Neural cell (in vitro differentiated cells): ENCODE measurements around the gene INPP5D. TPM values are rescaled to one million over a fixed set of nuclear protein-coding genes. Genes with fewer than 3 reads are reported as not detected.

Source experiments
- H2AFZ ChIP-seq: fragments of 200-600, 300-800 bp; sonication (generic), shearing (Covaris generic); 2 replicates; pipeline ENCODE4 v1.6.0; 2014; ENCODE audit warnings: low read depth, mild to moderate bottlenecking, antibody characterized with exemption, low read length, moderate library complexity
- H3F3A ChIP-seq: fragments of 200-600 bp; shearing (Covaris generic); 2 replicates; pipeline ENCODE4 v1.6.1; 2016; ENCODE audit warnings: mild to moderate bottlenecking, moderate library complexity, mixed read lengths, antibody characterized with exemption, low read length; ENCODE audit not compliant: insufficient read depth, poor library complexity, severe bottlenecking
- H3K27ac ChIP-seq: fragments of 200-600, 300-800 bp; sonication (generic), shearing (Covaris generic); 2 replicates; pipeline ENCODE4 v1.5.1; 2014; ENCODE audit warnings: mild to moderate bottlenecking, low read length, moderate library complexity
- H3K27me3 ChIP-seq: fragments of 300-800, 200-600 bp; sonication (generic), shearing (Covaris generic); 2 replicates; pipeline ENCODE4 v1.6.0; 2014; ENCODE audit warnings: mild to moderate bottlenecking, low read depth, low read length, moderate library complexity; ENCODE audit not compliant: insufficient read depth
- H3K36me3 ChIP-seq: fragments of 300-800, 200-600 bp; sonication (generic), shearing (Covaris generic); 2 replicates; pipeline ENCODE4 v1.5.1; 2014; ENCODE audit warnings: mild to moderate bottlenecking, antibody characterized with exemption, low read length, moderate library complexity; ENCODE audit not compliant: insufficient read depth
- H3K4me2 ChIP-seq: fragments of 300-800, 200-600 bp; sonication (generic), shearing (Covaris generic); 2 replicates; pipeline ENCODE4 v1.6.0; 2014; ENCODE audit warnings: mild to moderate bottlenecking, low read length
- H3K4me3 ChIP-seq: fragments of 300-800, 200-600 bp; sonication (generic), shearing (Covaris generic); 2 replicates; pipeline ENCODE4 v1.5.1; 2014; ENCODE audit warnings: mild to moderate bottlenecking, low read length, moderate library complexity
- H3K79me2 ChIP-seq: fragments of 200-600 bp; shearing (Covaris generic); replicated peaks from 2 replicates; pipeline ENCODE4 v1.6.0; 2014; ENCODE audit warnings: mild to moderate bottlenecking, low read length, moderate library complexity; ENCODE audit not compliant: insufficient read depth
- H3K9ac ChIP-seq: fragments of 300-800, 200-600 bp; sonication (generic), shearing (Covaris generic); 2 replicates; pipeline ENCODE4 v1.6.1; 2016; ENCODE audit warnings: mild to moderate bottlenecking, low read length, mixed read lengths
- H3K9me2 ChIP-seq: fragments of 200-600 bp; shearing (Covaris generic); 2 replicates; pipeline ENCODE4 v1.6.1; 2016; ENCODE audit warnings: mild to moderate bottlenecking, low read length, mixed read lengths; ENCODE audit not compliant: insufficient read depth
- H3K9me3 ChIP-seq: fragments of 200-600, 300-800 bp; sonication (generic), shearing (Covaris generic); 2 replicates; pipeline ENCODE4 v1.6.1; 2016; ENCODE audit warnings: mild to moderate bottlenecking, mixed run types, low read length, moderate library complexity, mixed read lengths
- H4K20me1 ChIP-seq: fragments of 200-600 bp; shearing (Covaris generic); 2 replicates; pipeline ENCODE4 v1.6.1; 2016; ENCODE audit warnings: mild to moderate bottlenecking, mixed run types; ENCODE audit not compliant: insufficient read depth
- EP300 ChIP-seq: fragments of 450-650 bp; conservative IDR thresholded peaks from 2 replicates; pipeline ENCODE4 v1.6.1; 2014; ENCODE audit warnings: antibody characterized with exemption, mild to moderate bottlenecking, moderate library complexity; ENCODE audit not compliant: poor library complexity, severe bottlenecking
- EZH2 ChIP-seq: fragments of 200-600, 300-800 bp; shearing (Covaris generic), sonication (generic); IDR thresholded peaks from 2 replicates; pipeline ENCODE4 v1.6.1; 2014; ENCODE audit warnings: antibody characterized with exemption, low read length, borderline replicate concordance, mild to moderate bottlenecking; ENCODE audit not compliant: insufficient read depth, poor library complexity, severe bottlenecking
- MXI1 ChIP-seq: fragments of 450-650 bp; conservative IDR thresholded peaks from 2 replicates; pipeline ENCODE4 v1.6.1; 2014; ENCODE audit warnings: antibody characterized with exemption, mild to moderate bottlenecking; ENCODE audit not compliant: poor library complexity, severe bottlenecking
- POLR2AphosphoS5 ChIP-seq: IDR thresholded peaks from 2 replicates; pipeline ENCODE4 v1.6.1; 2012
- RAD21 ChIP-seq: fragments of 450-650 bp; conservative IDR thresholded peaks from 2 replicates; pipeline ENCODE4 v1.6.1; 2014; ENCODE audit warnings: antibody characterized with exemption, mild to moderate bottlenecking, moderate library complexity
- SMC3 ChIP-seq: fragments of 450-650 bp; conservative IDR thresholded peaks from 2 replicates; pipeline ENCODE4 v1.6.1; 2014; ENCODE audit warnings: antibody characterized with exemption, mild to moderate bottlenecking, moderate library complexity; ENCODE audit not compliant: poor library complexity
- TAF1 ChIP-seq: IDR thresholded peaks from 2 replicates; pipeline ENCODE4 v1.6.1; 2012; ENCODE audit warnings: low read depth
- polyA plus RNA-seq: library from polyadenylated mRNA; depleted of rRNA; stranded (reverse); fragments of >200 nt; gene quantifications from 2 replicates; pipeline ENCODE4 v1.2.3, GENCODE V29; 2014
- TF ChIP-seq, protein P1 (sequence below): fragments of 450-650 bp; IDR thresholded peaks from 2 replicates; pipeline ENCODE4 v1.5.1; 2014; ENCODE audit warnings: antibody characterized with exemption, mild to moderate bottlenecking, moderate library complexity; ENCODE audit not compliant: poor library complexity, severe bottlenecking
- TF ChIP-seq, protein P2 (sequence below): IDR thresholded peaks from 2 replicates; pipeline ENCODE4 v1.6.1; 2012; ENCODE audit warnings: borderline replicate concordance

The INPP5D gene
- polyA plus RNA-seq, 1 donor from 2014 or later, result not detected

DNA sequence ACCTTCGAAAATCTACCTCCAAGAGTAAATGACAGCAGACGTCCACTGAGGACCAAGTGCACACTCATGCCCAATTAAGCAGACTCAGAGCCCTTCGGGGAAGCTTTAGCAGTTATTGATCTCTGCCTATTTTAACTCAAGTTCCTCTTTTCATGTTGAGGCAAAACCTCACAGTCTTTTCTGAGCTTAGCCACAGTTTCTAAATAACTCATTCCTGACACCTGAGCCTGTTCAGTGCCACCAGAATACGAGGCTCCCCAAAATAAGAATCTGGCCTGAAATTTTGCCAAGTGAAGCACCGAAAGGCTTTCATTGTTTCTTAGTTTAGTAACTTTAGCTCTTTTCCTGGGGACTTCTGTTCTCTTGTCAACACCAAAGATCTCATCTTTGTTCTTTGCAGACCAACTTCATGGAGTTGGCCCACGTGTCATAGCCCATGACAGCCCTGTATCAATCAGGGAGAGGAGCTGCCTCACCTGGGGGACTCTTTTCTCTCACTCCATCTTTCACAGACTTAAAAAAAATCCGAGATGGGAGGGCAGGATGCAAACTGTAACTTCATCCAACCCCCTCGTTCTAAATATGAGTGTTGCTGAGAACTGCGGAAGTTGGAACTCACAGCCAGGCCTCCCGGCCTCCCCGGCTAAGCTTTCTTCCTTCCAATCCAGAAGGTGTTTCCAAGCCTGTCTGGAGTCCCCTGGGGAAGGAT, 22.2 kb downstream of the INPP5D start:
- H3K27me3 ChIP-seq, result no peaks in the 10 kb centered on the region
- H3F3A ChIP-seq, result no peaks in the 10 kb centered on the region
- TF ChIP-seq SMC3 (no peak), TAF1 (no peak), EP300 (no peak), EZH2 (no peak), RAD21 (no peak), MXI1 (no peak), POLR2AphosphoS5 (no peak)
- TF ChIP-seq, protein P1, sequence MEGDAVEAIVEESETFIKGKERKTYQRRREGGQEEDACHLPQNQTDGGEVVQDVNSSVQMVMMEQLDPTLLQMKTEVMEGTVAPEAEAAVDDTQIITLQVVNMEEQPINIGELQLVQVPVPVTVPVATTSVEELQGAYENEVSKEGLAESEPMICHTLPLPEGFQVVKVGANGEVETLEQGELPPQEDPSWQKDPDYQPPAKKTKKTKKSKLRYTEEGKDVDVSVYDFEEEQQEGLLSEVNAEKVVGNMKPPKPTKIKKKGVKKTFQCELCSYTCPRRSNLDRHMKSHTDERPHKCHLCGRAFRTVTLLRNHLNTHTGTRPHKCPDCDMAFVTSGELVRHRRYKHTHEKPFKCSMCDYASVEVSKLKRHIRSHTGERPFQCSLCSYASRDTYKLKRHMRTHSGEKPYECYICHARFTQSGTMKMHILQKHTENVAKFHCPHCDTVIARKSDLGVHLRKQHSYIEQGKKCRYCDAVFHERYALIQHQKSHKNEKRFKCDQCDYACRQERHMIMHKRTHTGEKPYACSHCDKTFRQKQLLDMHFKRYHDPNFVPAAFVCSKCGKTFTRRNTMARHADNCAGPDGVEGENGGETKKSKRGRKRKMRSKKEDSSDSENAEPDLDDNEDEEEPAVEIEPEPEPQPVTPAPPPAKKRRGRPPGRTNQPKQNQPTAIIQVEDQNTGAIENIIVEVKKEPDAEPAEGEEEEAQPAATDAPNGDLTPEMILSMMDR, result no peak
- TF ChIP-seq, protein P2, sequence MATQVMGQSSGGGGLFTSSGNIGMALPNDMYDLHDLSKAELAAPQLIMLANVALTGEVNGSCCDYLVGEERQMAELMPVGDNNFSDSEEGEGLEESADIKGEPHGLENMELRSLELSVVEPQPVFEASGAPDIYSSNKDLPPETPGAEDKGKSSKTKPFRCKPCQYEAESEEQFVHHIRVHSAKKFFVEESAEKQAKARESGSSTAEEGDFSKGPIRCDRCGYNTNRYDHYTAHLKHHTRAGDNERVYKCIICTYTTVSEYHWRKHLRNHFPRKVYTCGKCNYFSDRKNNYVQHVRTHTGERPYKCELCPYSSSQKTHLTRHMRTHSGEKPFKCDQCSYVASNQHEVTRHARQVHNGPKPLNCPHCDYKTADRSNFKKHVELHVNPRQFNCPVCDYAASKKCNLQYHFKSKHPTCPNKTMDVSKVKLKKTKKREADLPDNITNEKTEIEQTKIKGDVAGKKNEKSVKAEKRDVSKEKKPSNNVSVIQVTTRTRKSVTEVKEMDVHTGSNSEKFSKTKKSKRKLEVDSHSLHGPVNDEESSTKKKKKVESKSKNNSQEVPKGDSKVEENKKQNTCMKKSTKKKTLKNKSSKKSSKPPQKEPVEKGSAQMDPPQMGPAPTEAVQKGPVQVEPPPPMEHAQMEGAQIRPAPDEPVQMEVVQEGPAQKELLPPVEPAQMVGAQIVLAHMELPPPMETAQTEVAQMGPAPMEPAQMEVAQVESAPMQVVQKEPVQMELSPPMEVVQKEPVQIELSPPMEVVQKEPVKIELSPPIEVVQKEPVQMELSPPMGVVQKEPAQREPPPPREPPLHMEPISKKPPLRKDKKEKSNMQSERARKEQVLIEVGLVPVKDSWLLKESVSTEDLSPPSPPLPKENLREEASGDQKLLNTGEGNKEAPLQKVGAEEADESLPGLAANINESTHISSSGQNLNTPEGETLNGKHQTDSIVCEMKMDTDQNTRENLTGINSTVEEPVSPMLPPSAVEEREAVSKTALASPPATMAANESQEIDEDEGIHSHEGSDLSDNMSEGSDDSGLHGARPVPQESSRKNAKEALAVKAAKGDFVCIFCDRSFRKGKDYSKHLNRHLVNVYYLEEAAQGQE, result no peak
- H3K4me3 ChIP-seq, result no peak overlapping the region
- H2AFZ ChIP-seq, result no peak overlapping the region
- H3K27ac ChIP-seq, result no peak overlapping the region
- H3K79me2 ChIP-seq, result no peaks in the 10 kb centered on the region
- H3K4me2 ChIP-seq, result no peak overlapping the region
- no peaks in the 10 kb centered on the region for H3K9me2 ChIP-seq
- no peaks in the 10 kb centered on the region for H3K36me3 ChIP-seq
- no peaks in the 10 kb centered on the region for H3K9me3 ChIP-seq
- H4K20me1 ChIP-seq, result no peaks in the 10 kb centered on the region
- H3K9ac ChIP-seq, result no peak overlapping the region

GRCh38 chr2:233082931-233083755, 23.0 kb downstream of the INPP5D start:
- no peaks in the 10 kb centered on the region for H3K27me3 ChIP-seq
- no peaks in the 10 kb centered on the region for H3F3A ChIP-seq
- H3K36me3 ChIP-seq, result no peaks in the 10 kb centered on the region
- H2AFZ ChIP-seq, result no peak overlapping the region
- TF ChIP-seq EP300 (no peak), RAD21 (no peak), POLR2AphosphoS5 (no peak), EZH2 (no peak), MXI1 (no peak), TAF1 (no peak), SMC3 (no peak)
- TF ChIP-seq, protein P1, result no peak
- TF ChIP-seq, protein P2, result no peak
- no peak overlapping the region for H3K4me2 ChIP-seq
- no peaks in the 10 kb centered on the region for H3K79me2 ChIP-seq
- no peak overlapping the region for H3K9ac ChIP-seq
- no peaks in the 10 kb centered on the region for H3K9me2 ChIP-seq
- H3K27ac ChIP-seq, result no peak overlapping the region
- no peaks in the 10 kb centered on the region for H3K9me3 ChIP-seq
- no peaks in the 10 kb centered on the region for H4K20me1 ChIP-seq
- H3K4me3 ChIP-seq, result no peak overlapping the region
